Esophagus muscularis mucosa (tissue), 4 donors: ENCODE results near the gene RHOT1. TPM values are rescaled to one million over a fixed set of nuclear protein-coding genes. Genes with fewer than 3 reads are reported as not detected.
"Not testable (repeated sequence)": the region's sequence is repeated elsewhere in the genome, so short reads cannot be mapped to it uniquely, and the experiment has no call there.

Source experiments
- DNase-seq: peaks from one replicate; pipeline ENCODE4 v3.0.0-alpha.2; 2017; ENCODE audit errors: extremely low spot score
- H3K27ac ChIP-seq, 4 donors: fragments of 200-600 bp; sonication (generic); replicated peaks in 1 of 4; 1 replicate in 3 of 4; 2 replicates in 1 of 4; pipeline ENCODE4 v1.5.1; 2016 to 2019; ENCODE audit warnings: mild to moderate bottlenecking in 1 of 4
- H3K27me3 ChIP-seq, 4 donors: fragments of 200-600 bp; sonication (generic); one replicate each; pipeline versions ENCODE4 v1.5.1 to v1.6.0; 2016 to 2019
- H3K36me3 ChIP-seq, 4 donors: fragments of 200-600 bp; sonication (generic); one replicate each; pipeline ENCODE4 v1.5.1; 2016 to 2019
- H3K4me1 ChIP-seq, 4 donors: fragments of 200-600 bp; sonication (generic); one replicate each; pipeline ENCODE4 v1.5.1; 2016 to 2019
- H3K4me3 ChIP-seq, 4 donors: fragments of 200-600 bp; sonication (generic); 1 replicate in 2 of 4; 2 replicates in 2 of 4; pipeline ENCODE4 v1.5.1; 2016 to 2019; ENCODE audit warnings: mild to moderate bottlenecking in 4 of 4, moderate library complexity in 1 of 4
- H3K9me3 ChIP-seq, 4 donors: fragments of 200-600 bp; sonication (generic); 1 replicate in 3 of 4; 2 replicates in 1 of 4; pipeline ENCODE4 v1.5.1; 2016 to 2019
- CTCF ChIP-seq, 3 experiments: fragments of 200-600 bp in 2 of 3; fragments of 450-650 bp in 1 of 3; sonication (generic) in 2 of 3; IDR thresholded peaks; one replicate each; pipeline ENCODE4 v1.5.1; 2017 to 2019; ENCODE audit warnings: antibody characterized with exemption in 3 of 3, mild to moderate bottlenecking in 2 of 3, moderate library complexity in 1 of 3
- EP300 ChIP-seq: sonication (generic); formaldehyde crosslinking; IDR thresholded peaks from one replicate; pipeline ENCODE4 v1.6.1; 2017; ENCODE audit warnings: antibody characterized with exemption
- POLR2A ChIP-seq: fragments of 450-650 bp; IDR thresholded peaks from one replicate; pipeline ENCODE4 v1.6.1; 2017; ENCODE audit warnings: antibody characterized with exemption, moderate library complexity, mild to moderate bottlenecking, low read depth
- POLR2AphosphoS5 ChIP-seq, 2 donors: sonication (generic); formaldehyde crosslinking; IDR thresholded peaks; one replicate each; pipeline ENCODE4 v1.6.1; 2017; ENCODE audit warnings: antibody characterized with exemption in 2 of 2
- WGBS: methylation state at CpG from one replicate; pipeline ENCODE4 v1.1.5; 2018; 5-methylcytosine and 5-hydroxymethylcytosine counted together
- intact Hi-C: fragments of 100-400 bp; cut with DNase I; formaldehyde crosslinking; loops from one replicate; pipeline ENCODE4 v1.15.1; 2023
- total RNA-seq, 4 donors: library from RNA; depleted of rRNA; stranded (reverse); fragments of >200 nt; gene quantifications; one replicate each; pipeline versions ENCODE4 v1.1.0 to v1.2.1, GENCODE V29; 2016

The RHOT1 gene
- total RNA-seq, 4 donors from 2014 or later = 34.6 to 52.7 (median 43.1) TPM

- no peak for DNase-seq
- Histone ChIP-seq H3K9me3 (no peaks in the 10 kb centered on the region), H3K27me3 (peaks cover 0 to 10% (median 5%) of the 10 kb centered on the region in 4 donors), H3K4me1 (peaks cover 11 to 28% (median 23%) of the 10 kb centered on the region in 4 donors), H3K4me3 (no peak overlapping the region), H3K27ac (no peak overlapping the region), H3K36me3 (no peaks in the 10 kb centered on the region)
- no peak for TF ChIP-seq EP300
- TF ChIP-seq CTCF (IDR thresholded peaks at IDR 0.05) = no peak
- no peak for TF ChIP-seq POLR2AphosphoS5 (IDR thresholded peaks at IDR 0.05)
- no peak for TF ChIP-seq POLR2A
- 83% methylated on average over 13 of the region's 13 CpGs for WGBS
- intact Hi-C loops = no loop called here
These were observed 119.7 kb downstream of the RHOT1 start for GRCh38 chr17:32261936-32262510.

GRCh38 chr17:32263515-32263914 is 121.2 kb downstream of the RHOT1 start:
- peaks cover 0 to 25% (median 12%) of the 10 kb centered on the region in 4 donors for H3K27me3 ChIP-seq
- peaks cover 19 to 38% (median 33%) of the 10 kb centered on the region in 4 donors for H3K4me1 ChIP-seq
- H3K27ac ChIP-seq, intact Hi-C loops, H3K9me3 ChIP-seq, H3K36me3 ChIP-seq, DNase-seq, H3K4me3 ChIP-seq: not testable (repeated sequence)
- 96% methylated on average over 17 of the region's 17 CpGs for WGBS

- DNase-seq = no peak
- H3K36me3 ChIP-seq = no peaks in the 10 kb centered on the region
- H3K4me1 ChIP-seq = peaks cover 19 to 38% (median 33%) of the 10 kb centered on the region in 4 donors
- H3K27ac ChIP-seq = no peak overlapping the region
- intact Hi-C loops = no loop called here
- no peaks in the 10 kb centered on the region for H3K9me3 ChIP-seq
- TF ChIP-seq POLR2AphosphoS5 (IDR thresholded peaks at IDR 0.05) = no peak
- TF ChIP-seq POLR2A = no peak
- peak in 1 of 3 experiments; percentile 27 for TF ChIP-seq CTCF (IDR thresholded peaks at IDR 0.05)
- no peak for TF ChIP-seq EP300
- 73% methylated on average over 6 of the region's 6 CpGs for WGBS
- peaks cover 0 to 31% (median 12%) of the 10 kb centered on the region in 4 donors for H3K27me3 ChIP-seq
- H3K4me3 ChIP-seq = no peak overlapping the region
These were observed 122.0 kb downstream of the RHOT1 start for GRCh38 chr17:32264140-32264799.

GRCh38 chr17:32264823-32265191 is 122.5 kb downstream of the RHOT1 start:
- TF ChIP-seq POLR2A (no peak), EP300 (no peak), POLR2AphosphoS5 (IDR thresholded peaks at IDR 0.05) (no peak), CTCF (IDR thresholded peaks at IDR 0.05) (no peak)
- no peak for DNase-seq
- no peaks in the 10 kb centered on the region for H3K36me3 ChIP-seq
- no peaks in the 10 kb centered on the region for H3K9me3 ChIP-seq
- intact Hi-C loops = no loop called here
- peak overlapping the region; percentile 67 to 84 (median 75) for H3K4me3 ChIP-seq
- peak overlapping the region in 2 of 4 donors; percentile 17 to 63 for H3K27ac ChIP-seq
- peaks cover 19 to 38% (median 33%) of the 10 kb centered on the region in 4 donors for H3K4me1 ChIP-seq
- H3K27me3 ChIP-seq = peaks cover 0 to 34% (median 12%) of the 10 kb centered on the region in 4 donors
- 50% methylated on average over 8 of the region's 8 CpGs for WGBS

- peaks cover 19 to 38% (median 33%) of the 10 kb centered on the region in 4 donors for H3K4me1 ChIP-seq
- H3K27ac ChIP-seq = peak within 1 kb of the TSS; percentile 17 to 63 (median 55)
- H3K9me3 ChIP-seq = no peaks in the 10 kb centered on the region
- peaks cover 0 to 37% (median 12%) of the 10 kb centered on the region in 4 donors for H3K27me3 ChIP-seq
- 22% methylated on average over 3 of the region's 68 CpGs for WGBS
- no peak for DNase-seq
- H3K36me3 ChIP-seq = no peaks in the 10 kb centered on the region
- intact Hi-C loops = no loop called here
- peak within 1 kb of the TSS; percentile 67 to 84 (median 75) for H3K4me3 ChIP-seq
- TF ChIP-seq EP300 = no peak
- TF ChIP-seq POLR2A = no peak
- no peak for TF ChIP-seq CTCF (IDR thresholded peaks at IDR 0.05)
- peak in 1 of 2 donors; percentile 43 for TF ChIP-seq POLR2AphosphoS5 (IDR thresholded peaks at IDR 0.05)
These were observed 123.1 kb downstream of the RHOT1 start, which contains the start of gene RHBDL3 for GRCh38 chr17:32265192-32265923. Gene RHBDL3 (plus strand): TSS chr17:32265832. CDS start chr17:32266190, 358 bp downstream.
